Thoracic aorta (tissue), 2 donors: Measurements from ENCODE around the gene CMTR2. TPM values are rescaled to one million over a fixed set of nuclear protein-coding genes. Genes with fewer than 3 reads are reported as not detected.
A peak's percentile ranks its signal among the peaks of the same experiment; 100 is the strongest.
"Not testable (repeated sequence)": the region's sequence is repeated elsewhere in the genome, so short reads cannot be mapped to it uniquely, and the experiment has no call there.

Experiments
- ATAC-seq: fragments of 150-250 bp; one replicate; pipeline ENCODE4 v1.8.0; 2017; ENCODE audit warnings: low read depth; ENCODE audit not compliant: insufficient number of reproducible peaks, low FRiP score
- DNase-seq: peaks from one replicate; pipeline ENCODE4 v3.0.0-alpha.2; 2020; ENCODE audit warnings: low spot score
- H3K27ac ChIP-seq, 2 donors: fragments of 200-600 bp; sonication (generic); 1 replicate in 1 of 2; 2 replicates in 1 of 2; pipeline ENCODE4 v1.5.1; 2016; ENCODE audit warnings: mild to moderate bottlenecking in 2 of 2, moderate library complexity in 2 of 2
- H3K27me3 ChIP-seq: fragments of 200-600 bp; sonication (generic); replicated peaks from 2 replicates; pipeline ENCODE4 v1.6.0; 2016; ENCODE audit warnings: mild to moderate bottlenecking; ENCODE audit not compliant: insufficient read depth
- H3K36me3 ChIP-seq: fragments of 200-600 bp; sonication (generic); one replicate; pipeline ENCODE4 v1.5.1; 2016
- H3K4me1 ChIP-seq, 2 donors: fragments of 200-600 bp; sonication (generic); 1 replicate in 1 of 2; 2 replicates in 1 of 2; pipeline versions ENCODE4 v1.5.1 to v1.6.0; 2016; ENCODE audit warnings: low read depth in 2 of 2, mild to moderate bottlenecking in 1 of 2; ENCODE audit not compliant: control insufficient read depth in 1 of 2
- H3K4me3 ChIP-seq: fragments of 200-600 bp; sonication (generic); 2 replicates; pipeline ENCODE4 v1.5.1; 2016; ENCODE audit warnings: mild to moderate bottlenecking
- H3K9me3 ChIP-seq: fragments of 200-600 bp; sonication (generic); 2 replicates; pipeline ENCODE4 v1.5.1; 2016
- total RNA-seq, 2 donors: library from RNA; depleted of rRNA; stranded (reverse); fragments of >200 nt; gene quantifications; one replicate each; pipeline versions ENCODE4 v1.1.0 to v1.2.3, GENCODE V29; 2016
- TF ChIP-seq, protein P1 (sequence below): fragments of 200-600 bp; sonication (generic); IDR thresholded peaks from one replicate; pipeline ENCODE4 v1.5.1; 2019; ENCODE audit warnings: antibody characterized with exemption

CMTR2 gene
- total RNA-seq, 2 donors from 2014 or later: 14.6 to 15.9 TPM

DNA sequence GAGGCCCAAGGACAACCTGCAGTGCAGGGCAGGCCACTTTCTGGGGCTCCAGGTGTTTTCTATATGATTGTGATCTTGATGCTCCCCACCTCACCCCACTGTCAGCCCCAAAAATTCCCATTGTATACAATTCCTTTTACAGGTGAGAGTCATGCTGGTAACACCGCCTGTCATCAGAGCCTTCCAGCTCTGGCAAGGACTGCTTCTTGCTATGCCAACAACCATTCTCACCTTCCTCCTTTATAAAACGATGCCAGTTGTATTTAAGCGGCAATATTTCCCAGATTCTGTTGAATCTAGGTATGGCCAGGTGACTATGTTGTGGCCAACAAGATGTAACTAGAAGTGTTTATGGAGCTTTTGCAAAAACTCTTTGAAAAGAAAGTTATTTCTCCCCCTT lies 38.9 kb upstream of the CMTR2 start:
- TF ChIP-seq, protein P1, sequence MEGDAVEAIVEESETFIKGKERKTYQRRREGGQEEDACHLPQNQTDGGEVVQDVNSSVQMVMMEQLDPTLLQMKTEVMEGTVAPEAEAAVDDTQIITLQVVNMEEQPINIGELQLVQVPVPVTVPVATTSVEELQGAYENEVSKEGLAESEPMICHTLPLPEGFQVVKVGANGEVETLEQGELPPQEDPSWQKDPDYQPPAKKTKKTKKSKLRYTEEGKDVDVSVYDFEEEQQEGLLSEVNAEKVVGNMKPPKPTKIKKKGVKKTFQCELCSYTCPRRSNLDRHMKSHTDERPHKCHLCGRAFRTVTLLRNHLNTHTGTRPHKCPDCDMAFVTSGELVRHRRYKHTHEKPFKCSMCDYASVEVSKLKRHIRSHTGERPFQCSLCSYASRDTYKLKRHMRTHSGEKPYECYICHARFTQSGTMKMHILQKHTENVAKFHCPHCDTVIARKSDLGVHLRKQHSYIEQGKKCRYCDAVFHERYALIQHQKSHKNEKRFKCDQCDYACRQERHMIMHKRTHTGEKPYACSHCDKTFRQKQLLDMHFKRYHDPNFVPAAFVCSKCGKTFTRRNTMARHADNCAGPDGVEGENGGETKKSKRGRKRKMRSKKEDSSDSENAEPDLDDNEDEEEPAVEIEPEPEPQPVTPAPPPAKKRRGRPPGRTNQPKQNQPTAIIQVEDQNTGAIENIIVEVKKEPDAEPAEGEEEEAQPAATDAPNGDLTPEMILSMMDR: no peak
- Histone ChIP-seq H3K9me3 (peaks cover 5% of the 10 kb centered on the region), H3K36me3 (no peaks in the 10 kb centered on the region), H3K4me1 (no peaks in the 10 kb centered on the region), H3K4me3 (no peak overlapping the region), H3K27me3 (no peaks in the 10 kb centered on the region), H3K27ac (no peak overlapping the region)
- ATAC-seq (no peak), DNase-seq (no peak)

DNA sequence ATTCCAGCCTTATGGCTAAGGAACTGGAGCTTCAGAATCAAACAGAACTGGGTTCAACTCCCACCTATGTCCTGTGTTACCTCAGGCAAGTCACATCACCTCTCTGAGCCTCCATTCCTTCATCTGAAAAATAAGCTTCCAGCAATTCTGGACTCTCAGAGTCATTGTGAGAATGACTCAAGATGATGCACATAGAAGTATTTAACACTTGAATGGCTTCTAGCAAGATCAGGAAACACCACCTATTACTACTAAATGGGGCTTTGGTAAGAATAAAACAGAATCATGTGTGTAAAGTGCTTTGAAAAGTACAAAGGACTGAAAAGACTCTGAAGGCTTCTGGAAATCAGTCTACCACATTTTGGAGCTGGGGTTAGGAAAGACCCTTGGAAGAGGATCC lies 38.5 kb upstream of the CMTR2 start:
- no peaks in the 10 kb centered on the region for H3K36me3 ChIP-seq
- H3K27me3 ChIP-seq: no peaks in the 10 kb centered on the region
- DNase-seq (no peak), ATAC-seq (no peak)
- H3K9me3 ChIP-seq: peaks cover 5% of the 10 kb centered on the region
- H3K4me1 ChIP-seq: no peaks in the 10 kb centered on the region
- no peak overlapping the region for H3K4me3 ChIP-seq
- H3K27ac ChIP-seq: no peak overlapping the region
- TF ChIP-seq, protein P1: no peak

DNA sequence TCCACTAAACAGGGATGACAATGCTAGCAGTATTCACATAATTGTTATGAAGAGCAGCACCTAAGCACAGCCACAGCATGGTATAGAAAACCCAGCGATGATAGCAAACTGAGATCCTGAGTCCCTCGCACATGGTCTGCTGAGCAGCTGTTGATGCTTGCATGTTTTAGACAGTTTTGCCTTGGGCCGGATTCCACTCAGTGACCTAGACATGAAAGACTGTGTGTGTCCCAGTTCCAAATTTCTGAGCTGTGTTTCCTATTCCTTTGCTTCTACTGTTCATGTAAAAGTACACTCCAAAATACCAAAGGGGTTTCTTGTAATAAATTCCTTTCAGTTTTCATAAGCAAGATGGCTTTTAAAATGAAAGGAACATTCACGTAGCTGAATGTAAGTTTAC lies 30.8 kb upstream of the CMTR2 start:
- no peaks in the 10 kb centered on the region for H3K4me1 ChIP-seq
- ATAC-seq (no peak), DNase-seq (no peak)
- H3K9me3 ChIP-seq: no peaks in the 10 kb centered on the region
- H3K4me3 ChIP-seq: no peak overlapping the region
- H3K27me3 ChIP-seq: no peaks in the 10 kb centered on the region
- H3K36me3 ChIP-seq: no peaks in the 10 kb centered on the region
- TF ChIP-seq, protein P1: no peak
- H3K27ac ChIP-seq: no peak overlapping the region

DNA sequence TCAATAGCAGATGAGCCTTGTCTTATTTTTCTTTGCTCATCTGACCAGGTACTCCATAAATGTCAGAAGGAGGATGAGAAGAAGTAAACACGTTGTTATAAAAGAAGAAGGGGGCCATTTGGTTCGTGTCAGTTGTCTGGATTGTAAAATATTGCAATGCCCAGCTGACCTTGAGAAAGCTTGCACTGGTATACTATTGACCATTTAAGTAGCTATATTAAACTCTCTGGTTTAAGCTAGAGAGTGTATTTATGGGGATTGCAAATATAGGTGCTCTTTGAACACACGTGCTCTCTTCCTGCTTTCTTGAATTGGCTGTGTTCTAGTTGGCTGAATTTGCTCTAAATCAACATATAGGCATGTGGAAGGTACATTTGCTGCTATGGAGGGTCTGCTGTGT lies 26.1 kb upstream of the CMTR2 start:
- DNase-seq (no peak), ATAC-seq (no peak)
- Histone ChIP-seq H3K4me3 (no peak overlapping the region), H3K9me3 (no peaks in the 10 kb centered on the region), H3K4me1 (no peaks in the 10 kb centered on the region), H3K36me3 (no peaks in the 10 kb centered on the region), H3K27ac (no peak overlapping the region), H3K27me3 (no peaks in the 10 kb centered on the region)
- TF ChIP-seq, protein P1: no peak

DNA sequence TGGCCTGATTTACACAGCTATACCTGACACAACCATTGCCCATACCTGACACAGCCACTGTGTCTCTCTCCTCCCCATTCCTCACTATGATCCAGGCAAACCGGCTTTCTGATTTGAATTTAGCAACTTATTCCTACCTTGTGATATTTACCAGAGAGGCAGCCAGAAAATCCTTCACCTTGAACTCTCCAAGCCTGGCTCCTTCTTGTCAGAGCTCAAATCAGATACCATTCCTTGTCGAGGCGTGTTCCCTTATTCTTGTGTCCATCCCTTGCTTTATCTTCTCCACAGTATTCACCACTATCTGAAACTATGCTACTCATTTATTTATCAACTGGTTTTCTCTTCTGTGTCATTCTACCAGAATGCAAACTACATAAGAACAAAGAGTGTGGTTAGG lies 24.4 kb upstream of the CMTR2 start:
- not testable (repeated sequence) for ATAC-seq, H3K9me3 ChIP-seq, H3K36me3 ChIP-seq, H3K27me3 ChIP-seq, H3K4me1 ChIP-seq, H3K27ac ChIP-seq, H3K4me3 ChIP-seq, DNase-seq

DNA sequence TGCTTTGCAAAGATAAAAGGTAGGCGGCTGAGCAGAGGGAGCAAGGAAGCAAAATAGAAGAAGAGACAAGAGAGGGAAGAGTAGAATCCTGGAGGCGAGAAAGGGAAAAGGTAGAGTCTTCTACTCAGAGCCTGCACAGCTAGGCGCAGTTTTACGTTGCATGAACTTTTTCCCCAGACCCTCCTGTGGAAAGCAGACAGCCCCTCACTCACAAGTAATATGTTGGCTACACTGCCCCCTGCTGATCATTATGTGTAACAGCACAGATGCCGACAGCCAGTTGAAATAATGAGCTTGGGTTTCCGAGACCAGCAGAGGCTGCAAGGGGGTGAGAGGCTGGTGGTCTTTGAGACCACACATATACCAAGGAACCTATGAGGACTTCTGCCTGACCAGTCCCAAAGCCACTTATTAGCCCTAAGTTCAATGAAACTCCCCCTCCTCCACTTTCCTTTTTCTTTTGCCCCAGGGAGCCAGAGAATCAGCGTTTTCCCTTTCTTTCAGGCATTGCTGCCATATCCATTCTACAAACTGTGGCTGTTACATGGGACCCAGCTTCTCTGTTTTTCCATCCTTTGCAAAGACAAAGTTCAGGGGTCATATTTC lies 22.5 kb upstream of the CMTR2 start:
- Histone ChIP-seq H3K4me3 (no peak overlapping the region), H3K36me3 (no peaks in the 10 kb centered on the region), H3K9me3 (no peaks in the 10 kb centered on the region), H3K27ac (no peak overlapping the region), H3K27me3 (no peaks in the 10 kb centered on the region), H3K4me1 (no peaks in the 10 kb centered on the region)
- ATAC-seq (no peak), DNase-seq (no peak)
- TF ChIP-seq, protein P1: peak; percentile 46
